ENCODE data around the gene MYO1A.
A peak's percentile ranks its signal among the peaks of the same experiment; 100 is the strongest.
"Not testable (repeated sequence)": the region's sequence is repeated elsewhere in the genome, so short reads cannot be mapped to it uniquely, and the experiment has no call there.

Gene MYO1A

DNA sequence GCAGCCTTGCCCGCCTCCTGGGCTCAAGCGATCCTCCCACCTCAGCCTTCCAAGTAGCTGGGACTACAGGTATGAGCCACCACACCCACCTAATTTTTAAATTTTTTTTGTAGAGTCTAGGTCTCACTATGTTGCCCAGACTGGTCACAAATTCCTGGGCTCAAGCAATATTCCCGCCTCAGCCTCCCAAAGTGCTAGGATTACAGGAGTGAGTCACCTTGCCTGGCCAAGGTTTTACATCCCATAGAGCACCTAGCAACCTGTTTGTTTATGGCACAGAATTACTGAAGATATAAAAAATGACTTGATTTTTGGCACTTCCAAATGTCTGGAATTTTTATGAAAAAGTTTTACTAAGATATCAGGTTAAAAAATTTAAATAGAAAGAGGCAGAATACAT lies 16.5 kb downstream of the MYO1A start:
- FAIRE-seq: no peak
- TF ChIP-seq, protein P1, sequence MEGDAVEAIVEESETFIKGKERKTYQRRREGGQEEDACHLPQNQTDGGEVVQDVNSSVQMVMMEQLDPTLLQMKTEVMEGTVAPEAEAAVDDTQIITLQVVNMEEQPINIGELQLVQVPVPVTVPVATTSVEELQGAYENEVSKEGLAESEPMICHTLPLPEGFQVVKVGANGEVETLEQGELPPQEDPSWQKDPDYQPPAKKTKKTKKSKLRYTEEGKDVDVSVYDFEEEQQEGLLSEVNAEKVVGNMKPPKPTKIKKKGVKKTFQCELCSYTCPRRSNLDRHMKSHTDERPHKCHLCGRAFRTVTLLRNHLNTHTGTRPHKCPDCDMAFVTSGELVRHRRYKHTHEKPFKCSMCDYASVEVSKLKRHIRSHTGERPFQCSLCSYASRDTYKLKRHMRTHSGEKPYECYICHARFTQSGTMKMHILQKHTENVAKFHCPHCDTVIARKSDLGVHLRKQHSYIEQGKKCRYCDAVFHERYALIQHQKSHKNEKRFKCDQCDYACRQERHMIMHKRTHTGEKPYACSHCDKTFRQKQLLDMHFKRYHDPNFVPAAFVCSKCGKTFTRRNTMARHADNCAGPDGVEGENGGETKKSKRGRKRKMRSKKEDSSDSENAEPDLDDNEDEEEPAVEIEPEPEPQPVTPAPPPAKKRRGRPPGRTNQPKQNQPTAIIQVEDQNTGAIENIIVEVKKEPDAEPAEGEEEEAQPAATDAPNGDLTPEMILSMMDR (IDR thresholded peaks at IDR 0.05; ENCODE audit: insufficient read depth, missing control alignments): no peak
- no peak for DNase-seq (ENCODE audit: insufficient read length, low spot score)

DNA sequence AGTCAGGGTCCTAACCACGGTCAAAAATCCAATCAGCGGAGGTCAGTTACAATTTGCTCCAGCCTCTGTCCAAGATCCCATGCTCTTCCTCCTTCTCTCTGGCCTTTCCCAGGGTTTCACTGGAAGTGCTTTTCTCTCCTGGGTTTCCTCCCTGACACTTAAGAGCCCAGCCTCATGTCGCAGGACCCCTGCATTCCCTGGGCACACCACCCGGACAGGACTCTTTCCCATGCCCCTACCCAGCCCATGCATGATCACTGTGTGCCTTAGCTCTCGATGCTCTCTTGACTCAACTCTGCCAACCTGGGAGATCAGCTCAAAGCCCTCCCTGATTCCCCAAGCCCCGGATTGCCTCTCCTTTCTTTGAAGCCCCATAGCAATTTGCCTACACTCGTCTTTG lies 18.1 kb downstream of the MYO1A start:
- FAIRE-seq: no peak
- TF ChIP-seq, protein P1 (IDR thresholded peaks at IDR 0.05; ENCODE audit: insufficient read depth, missing control alignments): no peak
- no peak for DNase-seq (ENCODE audit: insufficient read length, low spot score)

- DNase-seq (ENCODE audit: insufficient read length, low spot score) (no peak), FAIRE-seq (no peak)
- TF ChIP-seq, protein P1 (IDR thresholded peaks at IDR 0.05; ENCODE audit: insufficient read depth, missing control alignments): no peak
Observed at GRCh38 chr12:57031138-57031725, 18.7 kb downstream of the MYO1A start.

- DNase-seq (ENCODE audit: insufficient read length, low spot score) (no peak), FAIRE-seq (no peak)
Observed at GRCh38 chr12:57029457-57029856, 20.5 kb downstream of the MYO1A start.

DNA sequence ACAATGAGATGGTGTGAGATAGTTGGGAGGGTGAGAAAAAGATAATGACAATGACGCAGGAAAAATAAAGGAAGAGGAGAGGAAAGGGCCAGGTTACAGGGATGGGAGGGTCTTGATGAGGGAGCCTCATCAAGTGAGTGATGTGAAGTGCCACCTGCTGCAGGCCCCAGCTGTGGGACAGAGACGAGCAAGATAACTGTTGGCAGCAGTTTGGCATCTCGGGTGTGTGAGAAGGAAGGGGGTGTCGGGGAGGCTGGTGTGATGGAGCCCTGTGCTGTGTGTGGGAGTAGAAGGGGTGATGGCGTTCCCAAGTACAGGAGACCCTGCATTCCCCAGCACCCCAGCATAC lies 22.1 kb downstream of the MYO1A start:
- DNase-seq (ENCODE audit: insufficient read length, low spot score): no peak
- no peak for FAIRE-seq

More at GRCh38 chr12:57029457-57029856, 20.5 kb downstream of the MYO1A start:
- TF ChIP-seq, protein P1 (IDR thresholded peaks at IDR 0.05; ENCODE audit: insufficient read depth, missing control alignments): no peak

GRCh38 chr12:57027011-57027804 lies 22.7 kb downstream of the MYO1A start:
- FAIRE-seq (no peak), DNase-seq (ENCODE audit: insufficient read length, low spot score) (peak; percentile 48)
- TF ChIP-seq, protein P1 (IDR thresholded peaks at IDR 0.05; ENCODE audit: insufficient read depth, missing control alignments): no peak

More for the DNA sequence above, 22.1 kb downstream of the MYO1A start:
- TF ChIP-seq, protein P1 (IDR thresholded peaks at IDR 0.05; ENCODE audit: insufficient read depth, missing control alignments): no peak

- DNase-seq (ENCODE audit: insufficient read length, low spot score) (no peak), FAIRE-seq (no peak)
- TF ChIP-seq, protein P1 (IDR thresholded peaks at IDR 0.05; ENCODE audit: insufficient read depth, missing control alignments): no peak
Observed at GRCh38 chr12:57025196-57025595, 24.7 kb downstream of the MYO1A start.

DNA sequence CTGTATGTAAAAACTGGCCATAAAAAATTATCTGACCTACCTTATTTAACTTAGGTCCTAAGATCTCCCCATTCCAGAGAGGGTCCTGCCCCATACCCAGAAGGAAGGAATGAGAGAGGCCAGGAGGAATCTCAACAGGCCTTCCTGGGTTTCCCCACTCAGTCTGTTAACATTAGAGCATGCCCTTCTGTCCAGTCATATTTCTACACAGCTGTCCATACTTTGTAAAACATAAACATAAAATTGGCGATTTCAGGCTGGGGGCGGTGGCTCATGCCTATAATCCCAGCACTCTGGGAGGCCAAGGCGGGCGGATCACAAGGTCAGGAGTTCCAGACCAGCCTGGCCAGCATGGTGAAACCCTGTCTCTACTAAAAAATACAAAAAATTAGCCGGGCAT lies 27.6 kb downstream of the MYO1A start:
- FAIRE-seq; DNase-seq (ENCODE audit: insufficient read length, low spot score): not testable (repeated sequence)

Measured in D721Med (cell line).